IPS-18c (cell line): ENCODE data around the gene RNF32.
"Not testable (repeated sequence)": the region's sequence is repeated elsewhere in the genome, so short reads cannot be mapped to it uniquely, and the experiment has no call there.

Experiments used
- H3K4me3 ChIP-seq: 2 replicates; pipeline ENCODE4 v1.7.0; 2013; ENCODE audit warnings: low read depth, mild to moderate bottlenecking, low read length, moderate library complexity; ENCODE audit not compliant: insufficient read depth
- H3K9me3 ChIP-seq: one replicate; pipeline ENCODE4 v1.6.1; 2013; ENCODE audit warnings: mild to moderate bottlenecking, low read length, moderate library complexity; ENCODE audit not compliant: control insufficient read depth, insufficient read depth

Gene RNF32

GRCh38 chr7:156610601-156611000 lies 30.0 kb upstream of the RNF32 start:
- Histone ChIP-seq H3K4me3 (no peak overlapping the region), H3K9me3 (no peaks in the 10 kb centered on the region)

- Histone ChIP-seq H3K9me3 (no peaks in the 10 kb centered on the region), H3K4me3 (no peak overlapping the region)
These were observed 29.3 kb upstream of the RNF32 start for GRCh38 chr7:156611014-156612010.

- Histone ChIP-seq H3K9me3 (no peaks in the 10 kb centered on the region), H3K4me3 (no peak overlapping the region)
These were observed 27.6 kb upstream of the RNF32 start for GRCh38 chr7:156612930-156613329.

GRCh38 chr7:156614434-156615264 lies 25.9 kb upstream of the RNF32 start:
- Histone ChIP-seq H3K4me3 (no peak overlapping the region), H3K9me3 (no peaks in the 10 kb centered on the region)

- Histone ChIP-seq H3K4me3 (peak overlapping the region; percentile 49), H3K9me3 (no peaks in the 10 kb centered on the region)
These were observed 24.0 kb upstream of the RNF32 start for GRCh38 chr7:156616269-156617202.

- Histone ChIP-seq H3K9me3 (no peaks in the 10 kb centered on the region), H3K4me3 (peak overlapping the region; percentile 38)
These were observed 23.4 kb upstream of the RNF32 start for GRCh38 chr7:156617215-156617614.

- Histone ChIP-seq H3K9me3 (no peaks in the 10 kb centered on the region), H3K4me3 (no peak overlapping the region)
These were observed 22.3 kb upstream of the RNF32 start for GRCh38 chr7:156618078-156618779.

GRCh38 chr7:156618780-156619367 lies 21.7 kb upstream of the RNF32 start:
- Histone ChIP-seq H3K9me3 (no peaks in the 10 kb centered on the region), H3K4me3 (no peak overlapping the region)

- H3K4me3 ChIP-seq, H3K9me3 ChIP-seq: not testable (repeated sequence)
These were observed 20.9 kb upstream of the RNF32 start for GRCh38 chr7:156619488-156620290.

GRCh38 chr7:156620291-156620675 lies 20.3 kb upstream of the RNF32 start:
- H3K4me3 ChIP-seq = no peak overlapping the region

GRCh38 chr7:156621652-156622051 lies 18.9 kb upstream of the RNF32 start:
- Histone ChIP-seq H3K9me3 (no peaks in the 10 kb centered on the region), H3K4me3 (no peak overlapping the region)

More at GRCh38 chr7:156620291-156620675, 20.3 kb upstream of the RNF32 start:
- no peaks in the 10 kb centered on the region for H3K9me3 ChIP-seq

GRCh38 chr7:156625580-156625979 lies 15.0 kb upstream of the RNF32 start:
- H3K4me3 ChIP-seq = no peak overlapping the region
- no peaks in the 10 kb centered on the region for H3K9me3 ChIP-seq

- H3K4me3 ChIP-seq = no peak overlapping the region
These were observed 14.2 kb upstream of the RNF32 start for GRCh38 chr7:156626220-156626895.

GRCh38 chr7:156628562-156628961 lies 12.0 kb upstream of the RNF32 start:
- Histone ChIP-seq H3K4me3 (no peak overlapping the region), H3K9me3 (no peaks in the 10 kb centered on the region)

More at GRCh38 chr7:156626220-156626895, 14.2 kb upstream of the RNF32 start:
- no peaks in the 10 kb centered on the region for H3K9me3 ChIP-seq

GRCh38 chr7:156629873-156630272 lies 10.7 kb upstream of the RNF32 start:
- no peaks in the 10 kb centered on the region for H3K9me3 ChIP-seq
- H3K4me3 ChIP-seq = no peak overlapping the region
